Left lung (tissue), 10 donors: ENCODE data around the gene CYP51A1. TPM values are rescaled to one million over a fixed set of nuclear protein-coding genes. Genes with fewer than 3 reads are reported as not detected.

Experiments used
- ATAC-seq: fragments of 200-7000 bp; cut with Tn5 transposase; one replicate; pipeline ENCODE4 v1.9.1; 2020; ENCODE audit warnings: moderate library complexity
- DNase-seq, 4 donors: peaks; one replicate each; pipeline ENCODE4 v3.0.0-alpha.2; 2013 to 2020
- H3K27ac ChIP-seq, 2 donors: fragments of 200-600 bp; sonication (generic) in 1 of 2; one replicate each; pipeline versions ENCODE4 v1.5.0 to v1.8.0; 2020 to 2021
- H3K27me3 ChIP-seq, 2 donors: fragments of 200-600 bp; sonication (generic) in 1 of 2; one replicate each; pipeline versions ENCODE4 v1.5.0 to v1.8.0; 2020 to 2021
- H3K36me3 ChIP-seq, 2 donors: fragments of 200-600 bp; sonication (generic) in 1 of 2; one replicate each; pipeline versions ENCODE4 v1.5.0 to v1.8.0; 2020 to 2021
- H3K4me1 ChIP-seq, 2 donors: fragments of 200-600 bp; one replicate each; pipeline ENCODE4 v1.8.0; 2021
- H3K4me3 ChIP-seq, 2 donors: fragments of 200-600 bp; sonication (generic) in 1 of 2; one replicate each; pipeline versions ENCODE4 v1.5.0 to v1.8.0; 2020 to 2021; ENCODE audit warnings: mild to moderate bottlenecking in 1 of 2
- H3K9me3 ChIP-seq, 2 donors: fragments of 200-600 bp; sonication (generic) in 1 of 2; one replicate each; pipeline versions ENCODE4 v1.5.0 to v1.8.0; 2020 to 2021
- intact Hi-C, 2 donors: fragments of 100-400 bp; cut with DNase I; formaldehyde crosslinking; loops; one replicate each; pipeline versions ENCODE4 v1.11.2 to v1.14.2; 2022
- polyA plus RNA-seq, 6 donors: library from polyadenylated mRNA; unstranded; fragments of 120-200 nt; gene quantifications; one replicate each; pipeline ENCODE4 v1.2.1, GENCODE V29; 2013; ENCODE audit not compliant: insufficient read length in 6 of 6
- total RNA-seq, 2 donors: library from RNA; stranded (reverse); fragmentation: NEBNext Ultra II Directional; extraction: Animal tissue kit (Norgen Biotek cat#: 25700); gene quantifications; one replicate each; pipeline ENCODE4 v1.2.1, GENCODE V29; 2021
- TF ChIP-seq, protein P1 (sequence below), 2 donors: fragments of 200-600 bp; sonication (generic) in 1 of 2; IDR thresholded peaks; one replicate each; pipeline versions ENCODE4 v1.5.0 to v1.8.0; 2021; ENCODE audit warnings: antibody characterized with exemption in 2 of 2
- donor health status: DM: no; HTN: yes; CAD: no.
- donor health status: DM: no; HTN: no; CAD: no.

Gene CYP51A1
- total and polyA plus RNA-seq, 8 donors, result 35.1 to 271 (median 42.7) TPM

GRCh38 chr7:92071032-92071431, 63.2 kb downstream of the CYP51A1 start:
- TF ChIP-seq, protein P1, sequence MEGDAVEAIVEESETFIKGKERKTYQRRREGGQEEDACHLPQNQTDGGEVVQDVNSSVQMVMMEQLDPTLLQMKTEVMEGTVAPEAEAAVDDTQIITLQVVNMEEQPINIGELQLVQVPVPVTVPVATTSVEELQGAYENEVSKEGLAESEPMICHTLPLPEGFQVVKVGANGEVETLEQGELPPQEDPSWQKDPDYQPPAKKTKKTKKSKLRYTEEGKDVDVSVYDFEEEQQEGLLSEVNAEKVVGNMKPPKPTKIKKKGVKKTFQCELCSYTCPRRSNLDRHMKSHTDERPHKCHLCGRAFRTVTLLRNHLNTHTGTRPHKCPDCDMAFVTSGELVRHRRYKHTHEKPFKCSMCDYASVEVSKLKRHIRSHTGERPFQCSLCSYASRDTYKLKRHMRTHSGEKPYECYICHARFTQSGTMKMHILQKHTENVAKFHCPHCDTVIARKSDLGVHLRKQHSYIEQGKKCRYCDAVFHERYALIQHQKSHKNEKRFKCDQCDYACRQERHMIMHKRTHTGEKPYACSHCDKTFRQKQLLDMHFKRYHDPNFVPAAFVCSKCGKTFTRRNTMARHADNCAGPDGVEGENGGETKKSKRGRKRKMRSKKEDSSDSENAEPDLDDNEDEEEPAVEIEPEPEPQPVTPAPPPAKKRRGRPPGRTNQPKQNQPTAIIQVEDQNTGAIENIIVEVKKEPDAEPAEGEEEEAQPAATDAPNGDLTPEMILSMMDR (IDR thresholded peaks at IDR 0.05), result no peak
- Histone ChIP-seq H3K27me3 (no peaks in the 10 kb centered on the region), H3K27ac (no peak overlapping the region), H3K9me3 (no peaks in the 10 kb centered on the region), H3K36me3 (peaks cover 0 to 47% of the 10 kb centered on the region in 2 donors), H3K4me3 (no peak overlapping the region), H3K4me1 (no peaks in the 10 kb centered on the region)
- ATAC-seq (peak; percentile 77), DNase-seq (no peak)
- intact Hi-C loops, result no loop called here

GRCh38 chr7:92064438-92065029, 69.7 kb downstream of the CYP51A1 start:
- DNase-seq, result no peak
- no peaks in the 10 kb centered on the region for H3K4me1 ChIP-seq
- intact Hi-C loops, result no loop called here
- H3K27ac ChIP-seq, result no peak overlapping the region
- no peaks in the 10 kb centered on the region for H3K27me3 ChIP-seq
- H3K9me3 ChIP-seq, result no peaks in the 10 kb centered on the region
- peaks cover 0 to 27% of the 10 kb centered on the region in 2 donors for H3K36me3 ChIP-seq
- no peak overlapping the region for H3K4me3 ChIP-seq
- TF ChIP-seq, protein P1 (IDR thresholded peaks at IDR 0.05), result no peak
- no peak for ATAC-seq

Other genes with a start within 250 kb of the CYP51A1 start
- 10 to 100 TPM; 57.5 to 58.6 TPM for gene AKAP9, start 193.6 kb downstream of the CYP51A1 start, total RNA-seq
- gene AKAP9, start 193.6 kb downstream of the CYP51A1 start, polyA plus RNA-seq, result 100 to 1,000 TPM in 2 of 6 donors, 10 to 100 TPM in 4; 68.0 to 105 (median 90.7) TPM
- gene LRRD1, start 44.7 kb upstream of the CYP51A1 start, total RNA-seq, result under 1 TPM in 1 of 2 donors, not detected in 1; 0.09 TPM
- gene LRRD1, start 44.7 kb upstream of the CYP51A1 start, polyA plus RNA-seq, result under 1 TPM; 0.61 to 0.88 (median 0.67) TPM
- 10 to 100 TPM; 28.2 to 30.2 TPM for gene KRIT1, start 111.4 kb upstream of the CYP51A1 start, total RNA-seq
- gene KRIT1, start 111.4 kb upstream of the CYP51A1 start, polyA plus RNA-seq, result 10 to 100 TPM; 54.9 to 63.4 (median 58.1) TPM
- gene ANKIB1, start 111.5 kb upstream of the CYP51A1 start, total RNA-seq, result 10 to 100 TPM; 41.4 to 57.3 TPM
- 10 to 100 TPM; 43.0 to 48.8 (median 46.9) TPM for gene ANKIB1, start 111.5 kb upstream of the CYP51A1 start, polyA plus RNA-seq